H9 (cell line): ENCODE measurements around the gene C15orf61. TPM values are rescaled to one million over a fixed set of nuclear protein-coding genes. Genes with fewer than 3 reads are reported as not detected.

Experiments
- DNase-seq: peaks from one replicate; pipeline ENCODE4 v3.0.0-alpha.2; 2017
- H2AFZ ChIP-seq: one replicate; pipeline ENCODE4 v1.6.1; 2013; ENCODE audit warnings: mild to moderate bottlenecking, low read length, control low read depth, moderate library complexity
- H2AK5ac ChIP-seq: 2 replicates; pipeline ENCODE4 v1.6.1; 2013; ENCODE audit warnings: low read length, control low read depth, mixed read lengths; ENCODE audit not compliant: insufficient read length
- H2BK120ac ChIP-seq: one replicate; pipeline ENCODE4 v1.6.1; 2013; ENCODE audit warnings: low read depth, mild to moderate bottlenecking, low read length, control low read depth, inconsistent platforms; ENCODE audit not compliant: poor library complexity, severe bottlenecking
- H2BK12ac ChIP-seq: 2 replicates; pipeline ENCODE4 v1.6.1; 2013; ENCODE audit warnings: low read length, control low read depth, mixed read lengths, low read depth; ENCODE audit not compliant: insufficient read length
- H2BK15ac ChIP-seq: 2 replicates; pipeline ENCODE4 v1.6.1; 2013; ENCODE audit warnings: low read depth, low read length, control low read depth
- H2BK20ac ChIP-seq: one replicate; pipeline ENCODE4 v1.6.1; 2013; ENCODE audit warnings: low read depth, mild to moderate bottlenecking, low read length, control low read depth, inconsistent platforms; ENCODE audit not compliant: poor library complexity, severe bottlenecking
- H2BK5ac ChIP-seq: 2 replicates; pipeline ENCODE4 v1.6.1; 2013; ENCODE audit warnings: low read length, control low read depth, mixed read lengths; ENCODE audit not compliant: insufficient read length
- H3K14ac ChIP-seq: 2 replicates; pipeline ENCODE4 v1.6.1; 2013; ENCODE audit warnings: low read length, control low read depth; ENCODE audit not compliant: insufficient read depth
- H3K18ac ChIP-seq: 2 replicates; pipeline ENCODE4 v1.6.1; 2013; ENCODE audit warnings: low read depth, mild to moderate bottlenecking, mixed read lengths, low read length, control low read depth; ENCODE audit not compliant: insufficient read length
- H3K23ac ChIP-seq: 2 replicates; pipeline ENCODE4 v1.6.1; 2013; ENCODE audit warnings: low read length, control low read depth, mixed read lengths, low read depth; ENCODE audit not compliant: insufficient read length
- H3K23me2 ChIP-seq: 2 replicates; pipeline ENCODE4 v1.6.1; 2013; ENCODE audit warnings: low read depth, mild to moderate bottlenecking, mixed read lengths, low read length, control low read depth; ENCODE audit not compliant: insufficient read length, poor library complexity, severe bottlenecking
- H3K27ac ChIP-seq: 2 replicates; pipeline ENCODE4 v1.5.1; 2013; ENCODE audit warnings: low read length, control low read depth, mixed read lengths, low read depth; ENCODE audit not compliant: insufficient read length
- H3K27me3 ChIP-seq: 2 replicates; pipeline ENCODE4 v1.6.1; 2013; ENCODE audit warnings: low read length, control low read depth, inconsistent platforms; ENCODE audit not compliant: insufficient read depth
- H3K4ac ChIP-seq: 2 replicates; pipeline ENCODE4 v1.6.1; 2013; ENCODE audit warnings: low read depth, mild to moderate bottlenecking, control low read depth, inconsistent platforms, low read length, moderate library complexity
- H3K4me1 ChIP-seq: 2 replicates; pipeline ENCODE4 v1.6.1; 2013; ENCODE audit warnings: low read length, control low read depth, inconsistent platforms; ENCODE audit not compliant: insufficient read depth
- H3K4me2 ChIP-seq: 2 replicates; pipeline ENCODE4 v1.6.1; 2013; ENCODE audit warnings: low read length, control low read depth, mixed read lengths; ENCODE audit not compliant: insufficient read length, insufficient read depth
- H3K56ac ChIP-seq: 2 replicates; pipeline ENCODE4 v1.6.1; 2013; ENCODE audit warnings: low read depth, mild to moderate bottlenecking, mixed read lengths, low read length, control low read depth; ENCODE audit not compliant: insufficient read length
- H3K79me1 ChIP-seq: 2 replicates; pipeline ENCODE4 v1.6.1; 2013; ENCODE audit warnings: low read depth, mild to moderate bottlenecking, moderate library complexity, low read length, control low read depth, inconsistent platforms; ENCODE audit not compliant: insufficient read depth, poor library complexity, severe bottlenecking
- H3K79me2 ChIP-seq: 2 replicates; pipeline ENCODE4 v1.6.1; 2013; ENCODE audit warnings: low read length, control low read depth, inconsistent platforms; ENCODE audit not compliant: insufficient read depth
- H3K9ac ChIP-seq: 2 replicates; pipeline ENCODE4 v1.6.1; 2013; ENCODE audit warnings: low read length, control low read depth, mixed read lengths; ENCODE audit not compliant: insufficient read length; ENCODE audit errors: extremely low read depth
- H3K9me3 ChIP-seq: one replicate; pipeline ENCODE4 v1.6.1; 2013; ENCODE audit warnings: low read depth, low read length, inconsistent platforms; ENCODE audit not compliant: control insufficient read depth
- H3T11ph ChIP-seq: one replicate; pipeline ENCODE4 v1.6.1; 2013; ENCODE audit warnings: mild to moderate bottlenecking, low read length, control low read depth, inconsistent platforms
- H4K20me1 ChIP-seq: one replicate; pipeline ENCODE4 v1.6.1; 2013; ENCODE audit not compliant: control insufficient read depth, insufficient read length, insufficient read depth
- H4K5ac ChIP-seq: 2 replicates; pipeline ENCODE4 v1.6.1; 2013; ENCODE audit warnings: low read depth, mild to moderate bottlenecking, mixed read lengths, low read length, control low read depth; ENCODE audit not compliant: insufficient read length
- H4K8ac ChIP-seq: replicated peaks from 2 replicates; pipeline ENCODE4 v1.6.1; 2013; ENCODE audit warnings: low read length, control low read depth, mixed read lengths, low read depth; ENCODE audit not compliant: insufficient read length
- H4K91ac ChIP-seq: 2 replicates; pipeline ENCODE4 v1.6.1; 2013; ENCODE audit warnings: low read depth, mild to moderate bottlenecking, moderate library complexity, mixed read lengths, low read length, control low read depth; ENCODE audit not compliant: insufficient read length
- H3K27ac Mint-ChIP-seq, 3 experiments: 2 replicates in 2 of 3; 3 replicates in 1 of 3; pipeline ENCODE4 v1.8.0; 2020 to 2021; ENCODE audit warnings: mixed read lengths in 3 of 3, mild to moderate bottlenecking in 1 of 3, moderate library complexity in 1 of 3
- H3K27me3 Mint-ChIP-seq: 2 replicates; pipeline ENCODE4 v1.8.0; 2021; ENCODE audit warnings: low read depth, mild to moderate bottlenecking, moderate library complexity, mixed read lengths
- H3K36me3 Mint-ChIP-seq, 3 experiments: 2 replicates in 2 of 3; 3 replicates in 1 of 3; pipeline ENCODE4 v1.8.0; 2020 to 2021; ENCODE audit warnings: low read depth in 3 of 3, mixed read lengths in 3 of 3; ENCODE audit not compliant: insufficient read depth in 1 of 3
- H3K4me1 Mint-ChIP-seq, 2 experiments: 2 replicates each; pipeline ENCODE4 v1.8.0; 2020; ENCODE audit warnings: mixed read lengths in 2 of 2
- H3K4me3 Mint-ChIP-seq, 2 experiments: 2 replicates in 1 of 2; 3 replicates in 1 of 2; pipeline ENCODE4 v1.8.0; 2020 to 2021; ENCODE audit warnings: mild to moderate bottlenecking in 2 of 2, mixed read lengths in 2 of 2, moderate library complexity in 1 of 2
- H3K9me3 Mint-ChIP-seq, 2 experiments: 2 replicates in 1 of 2; 3 replicates in 1 of 2; pipeline ENCODE4 v1.8.0; 2020; ENCODE audit warnings: mild to moderate bottlenecking in 2 of 2, mixed read lengths in 2 of 2, moderate library complexity in 1 of 2
- WGBS: extraction: QIAGEN DNeasy Blood & Tissue Kit; methylation state at CpG from one replicate; pipeline ENCODE4 v1.1.7; 2013; ENCODE audit warnings: missing lambda C conversion rate, low lambda C conversion rate, mixed read lengths; ENCODE audit not compliant: insufficient read length; ENCODE audit errors: extremely low coverage; 5-methylcytosine and 5-hydroxymethylcytosine counted together
- total RNA-seq: library from RNA; stranded (reverse); gene quantifications from 2 replicates; pipeline ENCODE4 v1.2.1, GENCODE V29; 2021
- TF ChIP-seq, protein P1 (sequence below): fragments of 200-600 bp; sonication (generic); conservative IDR thresholded peaks from 3 replicates; pipeline ENCODE4 v1.8.0; 2021; ENCODE audit warnings: antibody characterized with exemption, mild to moderate bottlenecking

The C15orf61 gene
- total RNA-seq, 1 experiment from 2014 or later: 2.6 TPM

DNA sequence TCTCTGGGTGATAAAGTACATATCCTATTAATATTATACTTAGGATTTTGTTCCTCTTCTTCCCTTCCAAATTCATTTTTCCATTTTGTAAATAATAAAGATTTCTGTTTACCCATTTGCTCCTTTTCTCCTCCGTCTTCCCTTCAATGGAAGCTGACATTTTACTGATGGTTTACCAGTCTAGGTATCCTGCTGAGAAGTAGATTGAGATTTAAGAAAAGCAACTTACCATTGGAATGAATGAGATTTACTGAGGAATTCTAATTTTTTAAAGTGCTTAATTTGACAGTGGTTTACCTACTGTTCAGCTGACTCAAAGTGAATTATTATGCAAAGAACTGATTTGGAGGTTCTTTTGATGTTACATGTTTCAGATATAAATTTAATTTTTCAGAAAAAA, 2.4 kb downstream of the C15orf61 start:
- H3T11ph ChIP-seq: no peak overlapping the region

More for the DNA sequence above, 2.4 kb downstream of the C15orf61 start:
- no peak overlapping the region for H2AFZ ChIP-seq
- no peak overlapping the region for H2BK15ac ChIP-seq
- H3K9ac ChIP-seq: no peak overlapping the region
- no peak overlapping the region for H3K23ac ChIP-seq
- DNase-seq: no peak
- H3K14ac ChIP-seq: no peak overlapping the region
- H3K4me2 ChIP-seq: no peak overlapping the region
- H3K27ac Mint-ChIP-seq: no peak overlapping the region
- no peak overlapping the region for H4K8ac ChIP-seq
- H3K18ac ChIP-seq: no peak overlapping the region
- no peaks in the 10 kb centered on the region for H3K36me3 Mint-ChIP-seq
- H3K27me3 Mint-ChIP-seq: peaks cover 8% of the 10 kb centered on the region
- no CpG with 5 or more reads among the region's 1 CpG for WGBS
- no peak overlapping the region for H4K91ac ChIP-seq
- no peak overlapping the region for H2BK120ac ChIP-seq
- H3K23me2 ChIP-seq: peaks cover 12% of the 10 kb centered on the region
- no peak overlapping the region for H2AK5ac ChIP-seq
- no peak overlapping the region for H2BK20ac ChIP-seq
- no peaks in the 10 kb centered on the region for H3K9me3 Mint-ChIP-seq
- no peak overlapping the region for H2BK12ac ChIP-seq
- peaks cover 23 to 25% of the 10 kb centered on the region in 2 experiments for H3K4me1 Mint-ChIP-seq
- H3K4me1 ChIP-seq: no peaks in the 10 kb centered on the region
- no peaks in the 10 kb centered on the region for H3K79me2 ChIP-seq
- H3K9me3 ChIP-seq: no peaks in the 10 kb centered on the region
- H3K4me3 Mint-ChIP-seq: no peak overlapping the region; a peak in 1 of 5 replicates
- no peak overlapping the region for H3K56ac ChIP-seq
- no peaks in the 10 kb centered on the region for H3K79me1 ChIP-seq
- no peak overlapping the region for H4K5ac ChIP-seq
- TF ChIP-seq, protein P1, sequence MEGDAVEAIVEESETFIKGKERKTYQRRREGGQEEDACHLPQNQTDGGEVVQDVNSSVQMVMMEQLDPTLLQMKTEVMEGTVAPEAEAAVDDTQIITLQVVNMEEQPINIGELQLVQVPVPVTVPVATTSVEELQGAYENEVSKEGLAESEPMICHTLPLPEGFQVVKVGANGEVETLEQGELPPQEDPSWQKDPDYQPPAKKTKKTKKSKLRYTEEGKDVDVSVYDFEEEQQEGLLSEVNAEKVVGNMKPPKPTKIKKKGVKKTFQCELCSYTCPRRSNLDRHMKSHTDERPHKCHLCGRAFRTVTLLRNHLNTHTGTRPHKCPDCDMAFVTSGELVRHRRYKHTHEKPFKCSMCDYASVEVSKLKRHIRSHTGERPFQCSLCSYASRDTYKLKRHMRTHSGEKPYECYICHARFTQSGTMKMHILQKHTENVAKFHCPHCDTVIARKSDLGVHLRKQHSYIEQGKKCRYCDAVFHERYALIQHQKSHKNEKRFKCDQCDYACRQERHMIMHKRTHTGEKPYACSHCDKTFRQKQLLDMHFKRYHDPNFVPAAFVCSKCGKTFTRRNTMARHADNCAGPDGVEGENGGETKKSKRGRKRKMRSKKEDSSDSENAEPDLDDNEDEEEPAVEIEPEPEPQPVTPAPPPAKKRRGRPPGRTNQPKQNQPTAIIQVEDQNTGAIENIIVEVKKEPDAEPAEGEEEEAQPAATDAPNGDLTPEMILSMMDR: no peak
- H2BK5ac ChIP-seq: no peak overlapping the region
- H3K27ac ChIP-seq: no peak overlapping the region
- H3K4ac ChIP-seq: no peak overlapping the region
- H4K20me1 ChIP-seq: no peaks in the 10 kb centered on the region
- H3K27me3 ChIP-seq: no peaks in the 10 kb centered on the region; the same call in 1 of the 2 replicates
